NT2/D1 (cell line): Measurements from ENCODE around the gene LY6G5B.

Source experiments
- SUZ12 ChIP-seq: IDR thresholded peaks from 2 replicates; pipeline ENCODE4 v1.6.1; 2011; ENCODE audit not compliant: insufficient read length, insufficient read depth; ENCODE audit errors: extremely low read depth
- YY1 ChIP-seq: IDR thresholded peaks from 2 replicates; pipeline ENCODE4 v1.6.1; 2011; ENCODE audit not compliant: insufficient read length, insufficient read depth
- ZNF274 ChIP-seq: IDR thresholded peaks from 2 replicates; pipeline ENCODE4 v1.6.1; 2011; ENCODE audit warnings: mild to moderate bottlenecking, low read depth, low read length

DNA sequence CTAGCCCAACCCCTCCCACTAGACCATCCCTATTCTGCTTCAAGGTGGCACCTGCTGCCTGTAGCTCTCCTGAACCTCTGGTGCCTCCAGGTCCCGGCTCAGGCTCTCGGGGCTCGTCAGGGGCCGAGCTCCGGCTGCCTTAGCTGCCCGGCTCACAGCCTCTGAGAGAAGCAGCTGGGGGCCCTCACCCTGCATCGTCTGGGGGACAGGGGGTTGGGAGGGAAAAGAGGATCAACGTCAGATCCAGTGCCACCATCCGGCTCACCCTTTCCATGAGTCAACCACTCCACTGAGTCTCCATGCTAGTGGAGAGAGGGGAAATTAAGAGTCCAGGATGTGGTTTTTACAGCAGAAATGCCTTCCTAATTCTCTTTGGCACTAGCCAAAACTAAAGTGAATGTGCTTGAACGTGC is 30.3 kb upstream of the LY6G5B start:
- TF ChIP-seq ZNF274 (no peak), SUZ12 (no peak), YY1 (no peak)
